ENCODE results near the gene NDUFB6.

DNA sequence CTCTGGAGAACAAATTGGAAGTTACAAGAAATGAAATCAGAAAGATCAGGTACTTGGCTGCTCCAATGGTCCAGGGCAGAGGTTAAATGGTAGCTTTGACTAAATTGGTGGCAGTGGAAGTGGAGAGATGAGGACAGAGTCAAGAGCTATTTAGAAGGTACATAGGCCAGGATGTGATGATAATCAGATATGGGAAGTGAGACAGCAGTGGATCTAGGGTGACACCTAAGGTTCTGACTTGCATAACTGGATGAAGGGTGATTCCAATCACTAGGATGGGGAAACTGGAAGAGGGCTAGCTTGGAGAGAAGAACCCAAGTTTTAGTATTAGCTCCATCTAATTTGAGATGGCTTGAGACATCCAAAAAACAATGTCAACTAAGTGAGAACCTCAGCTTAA is 24.0 kb upstream of the NDUFB6 start:
- TF ChIP-seq, protein P1, sequence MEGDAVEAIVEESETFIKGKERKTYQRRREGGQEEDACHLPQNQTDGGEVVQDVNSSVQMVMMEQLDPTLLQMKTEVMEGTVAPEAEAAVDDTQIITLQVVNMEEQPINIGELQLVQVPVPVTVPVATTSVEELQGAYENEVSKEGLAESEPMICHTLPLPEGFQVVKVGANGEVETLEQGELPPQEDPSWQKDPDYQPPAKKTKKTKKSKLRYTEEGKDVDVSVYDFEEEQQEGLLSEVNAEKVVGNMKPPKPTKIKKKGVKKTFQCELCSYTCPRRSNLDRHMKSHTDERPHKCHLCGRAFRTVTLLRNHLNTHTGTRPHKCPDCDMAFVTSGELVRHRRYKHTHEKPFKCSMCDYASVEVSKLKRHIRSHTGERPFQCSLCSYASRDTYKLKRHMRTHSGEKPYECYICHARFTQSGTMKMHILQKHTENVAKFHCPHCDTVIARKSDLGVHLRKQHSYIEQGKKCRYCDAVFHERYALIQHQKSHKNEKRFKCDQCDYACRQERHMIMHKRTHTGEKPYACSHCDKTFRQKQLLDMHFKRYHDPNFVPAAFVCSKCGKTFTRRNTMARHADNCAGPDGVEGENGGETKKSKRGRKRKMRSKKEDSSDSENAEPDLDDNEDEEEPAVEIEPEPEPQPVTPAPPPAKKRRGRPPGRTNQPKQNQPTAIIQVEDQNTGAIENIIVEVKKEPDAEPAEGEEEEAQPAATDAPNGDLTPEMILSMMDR (IDR thresholded peaks at IDR 0.05) = no peak
- TF ChIP-seq POLR2AphosphoS5 (IDR thresholded peaks at IDR 0.05) (no peak), POLR2A (IDR thresholded peaks at IDR 0.05) (no peak)

Measured in gastroesophageal sphincter (tissue), 3 donors.